Coronary artery (tissue), 2 donors: ENCODE measurements around the gene TRMT44.
"Not testable (repeated sequence)": the region's sequence is repeated elsewhere in the genome, so short reads cannot be mapped to it uniquely, and the experiment has no call there.

Source experiments
- DNase-seq: peaks from one replicate; pipeline ENCODE4 v3.0.0-alpha.2; 2017; ENCODE audit warnings: low spot score
- H3K27ac ChIP-seq, 2 donors: fragments of 200-600 bp; sonication (generic); one replicate each; pipeline ENCODE4 v1.5.1; 2016 to 2019
- H3K4me3 ChIP-seq: fragments of 200-600 bp; sonication (generic); 2 replicates; pipeline ENCODE4 v1.5.1; 2016; ENCODE audit warnings: mild to moderate bottlenecking, moderate library complexity
- TF ChIP-seq, protein P1 (sequence below): fragments of 200-600 bp; sonication (generic); IDR thresholded peaks from one replicate; pipeline ENCODE4 v1.5.1; 2019; ENCODE audit warnings: antibody characterized with exemption

TRMT44 gene

DNA sequence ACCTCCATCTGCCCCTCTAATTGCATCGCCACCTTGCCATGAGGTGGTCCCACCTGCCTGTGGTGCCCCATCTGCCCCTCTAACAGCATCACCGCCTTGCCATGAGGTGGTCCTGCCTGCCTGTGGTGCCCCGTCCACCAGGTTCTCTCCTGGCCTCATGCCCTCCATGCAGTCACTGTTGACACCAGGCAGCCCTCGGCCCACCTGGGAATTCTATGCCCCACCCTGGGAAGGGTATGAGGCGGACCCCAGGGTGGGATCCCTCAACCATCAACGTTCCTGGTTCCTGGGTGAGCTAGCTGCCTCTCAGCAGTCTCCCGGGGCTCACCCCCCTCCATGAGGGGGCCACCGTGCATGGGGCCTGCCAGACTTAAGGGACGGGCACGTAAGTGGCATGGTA is 38.9 kb upstream of the TRMT44 start:
- no peak for DNase-seq
- TF ChIP-seq, protein P1, sequence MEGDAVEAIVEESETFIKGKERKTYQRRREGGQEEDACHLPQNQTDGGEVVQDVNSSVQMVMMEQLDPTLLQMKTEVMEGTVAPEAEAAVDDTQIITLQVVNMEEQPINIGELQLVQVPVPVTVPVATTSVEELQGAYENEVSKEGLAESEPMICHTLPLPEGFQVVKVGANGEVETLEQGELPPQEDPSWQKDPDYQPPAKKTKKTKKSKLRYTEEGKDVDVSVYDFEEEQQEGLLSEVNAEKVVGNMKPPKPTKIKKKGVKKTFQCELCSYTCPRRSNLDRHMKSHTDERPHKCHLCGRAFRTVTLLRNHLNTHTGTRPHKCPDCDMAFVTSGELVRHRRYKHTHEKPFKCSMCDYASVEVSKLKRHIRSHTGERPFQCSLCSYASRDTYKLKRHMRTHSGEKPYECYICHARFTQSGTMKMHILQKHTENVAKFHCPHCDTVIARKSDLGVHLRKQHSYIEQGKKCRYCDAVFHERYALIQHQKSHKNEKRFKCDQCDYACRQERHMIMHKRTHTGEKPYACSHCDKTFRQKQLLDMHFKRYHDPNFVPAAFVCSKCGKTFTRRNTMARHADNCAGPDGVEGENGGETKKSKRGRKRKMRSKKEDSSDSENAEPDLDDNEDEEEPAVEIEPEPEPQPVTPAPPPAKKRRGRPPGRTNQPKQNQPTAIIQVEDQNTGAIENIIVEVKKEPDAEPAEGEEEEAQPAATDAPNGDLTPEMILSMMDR = no peak
- Histone ChIP-seq H3K4me3 (no peak overlapping the region), H3K27ac (peak overlapping the region; percentile 54 to 94)

DNA sequence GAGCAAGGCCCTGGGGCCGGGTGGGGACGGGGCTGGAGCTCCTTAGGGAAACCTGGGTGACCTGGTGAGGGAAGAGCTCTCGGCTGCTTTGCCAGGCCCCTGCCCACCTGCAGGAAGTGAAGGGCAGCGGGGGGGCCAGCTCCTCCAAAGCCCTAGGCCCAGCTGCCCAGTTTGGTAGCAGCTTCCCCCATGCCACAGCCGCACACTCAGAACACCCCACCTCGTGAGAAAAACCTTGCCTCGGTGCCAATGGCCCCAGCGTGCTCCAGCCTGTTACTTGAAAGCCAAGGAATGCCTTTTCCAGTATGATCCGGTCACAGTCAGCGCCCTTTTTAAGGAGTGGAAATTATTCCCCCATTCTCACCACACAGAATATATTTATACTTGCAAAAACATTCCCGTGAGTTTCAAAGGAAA is 38.4 kb upstream of the TRMT44 start:
- TF ChIP-seq, protein P1 = no peak
- peak; percentile 85 for DNase-seq
- peak overlapping the region; percentile 18 for H3K4me3 ChIP-seq
- H3K27ac ChIP-seq = peak overlapping the region; percentile 67 to 94

DNA sequence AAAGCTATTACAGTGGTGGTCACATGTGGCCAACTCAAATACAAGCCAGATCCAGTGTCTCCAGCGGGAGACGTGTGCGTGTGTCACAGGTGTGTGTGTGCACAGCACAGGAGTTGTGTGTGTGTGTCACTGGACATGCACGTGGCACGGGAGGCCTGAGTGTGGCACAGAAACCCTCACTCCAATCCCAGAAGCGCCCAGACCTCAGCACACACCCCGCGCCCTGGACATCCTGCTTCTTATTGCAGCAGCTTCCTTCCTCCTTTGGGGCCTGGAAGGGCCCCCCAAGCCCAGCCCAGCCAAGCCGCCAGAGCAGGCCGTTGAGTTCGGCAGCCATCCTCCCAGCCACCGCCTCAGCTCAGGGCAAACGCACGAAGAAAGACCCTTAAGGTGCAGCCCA is 37.9 kb upstream of the TRMT44 start:
- Histone ChIP-seq H3K4me3 (peak overlapping the region; percentile 18), H3K27ac (peak overlapping the region; percentile 67 to 94)
- DNase-seq = no peak
- TF ChIP-seq, protein P1 = no peak

DNA sequence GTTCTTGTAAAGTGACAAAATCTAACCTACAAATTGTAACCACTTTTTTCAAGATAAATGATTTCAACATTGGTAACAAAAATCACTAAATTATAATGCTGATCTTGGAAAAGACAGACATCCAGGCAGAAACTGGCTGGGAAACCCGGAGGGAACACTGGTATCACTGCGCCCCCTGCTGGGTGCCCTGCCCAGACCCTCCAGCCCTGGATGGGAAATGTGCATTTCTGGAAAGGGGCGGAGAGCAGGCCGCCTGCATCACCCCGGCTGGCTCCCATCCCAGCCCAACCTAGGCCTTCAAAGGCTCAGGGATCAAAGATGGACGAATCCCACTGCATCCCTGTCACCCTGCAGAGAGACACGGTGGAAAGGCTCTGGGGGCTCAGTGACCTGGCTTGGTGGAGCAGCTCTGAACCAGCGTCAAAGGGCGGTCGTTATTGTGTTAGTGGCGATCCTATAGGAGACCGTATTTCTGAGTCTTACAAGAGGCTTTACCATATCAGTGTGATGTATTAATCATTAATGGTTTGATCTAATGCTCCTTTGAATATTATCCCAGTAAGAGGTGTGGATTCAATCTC is 37.3 kb upstream of the TRMT44 start:
- TF ChIP-seq, protein P1 = peak; percentile 62
- DNase-seq = peak; percentile 84
- Histone ChIP-seq H3K27ac (peak overlapping the region; percentile 67 to 94), H3K4me3 (no peak overlapping the region)

DNA sequence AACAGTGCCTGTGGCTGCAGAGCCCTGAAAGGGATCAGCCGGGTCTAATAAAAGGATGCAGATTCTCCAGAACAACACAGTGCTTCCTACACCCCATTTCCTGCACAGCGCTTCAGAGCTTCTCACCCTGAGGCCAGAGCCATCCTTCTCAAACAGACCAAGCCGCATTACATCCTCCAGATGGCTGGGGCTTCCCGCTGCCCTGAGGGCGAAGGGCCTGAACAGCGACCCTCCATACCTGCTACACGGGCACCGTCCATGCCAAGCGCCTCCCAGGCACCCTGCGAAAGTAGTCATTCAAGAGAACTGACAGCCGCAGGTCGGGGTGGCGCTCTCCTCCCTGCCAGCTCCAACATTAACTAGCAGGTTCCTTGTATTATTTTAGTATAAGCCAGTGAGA is 36.6 kb upstream of the TRMT44 start:
- Histone ChIP-seq H3K27ac (peak overlapping the region in 1 of 2 donors; percentile 94), H3K4me3 (no peak overlapping the region)
- DNase-seq = no peak
- TF ChIP-seq, protein P1 = no peak

DNA sequence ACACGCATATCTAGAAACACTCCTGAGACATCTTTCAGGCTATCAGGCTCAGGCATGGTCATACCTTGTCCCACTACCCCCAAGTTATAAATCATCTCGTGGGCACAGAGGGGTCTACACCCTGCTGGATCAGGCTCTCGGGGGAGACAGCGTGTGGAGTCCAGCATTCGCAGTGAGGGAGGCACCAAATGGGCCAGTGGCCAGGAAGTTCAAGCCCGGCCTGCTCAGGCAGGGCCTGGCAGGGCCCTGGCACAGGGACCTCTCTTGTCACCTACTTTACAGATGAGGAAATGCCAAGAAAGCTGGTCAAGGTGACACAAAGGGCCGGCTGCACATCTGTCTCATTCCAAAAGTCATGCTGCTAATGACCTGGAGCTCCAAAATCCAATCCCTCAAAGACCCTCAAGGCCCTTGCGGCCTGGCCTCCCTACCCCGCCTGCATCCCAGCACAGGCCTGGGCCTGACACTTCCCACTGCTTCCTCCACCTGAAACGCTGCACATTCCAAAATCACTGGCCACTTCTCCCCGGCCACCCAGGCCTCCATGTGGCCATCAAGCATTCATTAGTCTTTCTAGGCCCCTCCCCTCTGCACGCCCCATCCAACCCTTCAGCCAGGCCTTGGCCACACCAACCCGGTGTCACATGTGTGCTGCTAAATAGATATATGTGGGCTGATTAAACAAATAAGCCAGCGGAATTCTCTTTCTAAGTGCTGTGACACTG is 35.6 kb upstream of the TRMT44 start:
- Histone ChIP-seq H3K4me3 (no peak overlapping the region), H3K27ac (no peak overlapping the region)
- TF ChIP-seq, protein P1 = no peak
- DNase-seq = no peak

DNA sequence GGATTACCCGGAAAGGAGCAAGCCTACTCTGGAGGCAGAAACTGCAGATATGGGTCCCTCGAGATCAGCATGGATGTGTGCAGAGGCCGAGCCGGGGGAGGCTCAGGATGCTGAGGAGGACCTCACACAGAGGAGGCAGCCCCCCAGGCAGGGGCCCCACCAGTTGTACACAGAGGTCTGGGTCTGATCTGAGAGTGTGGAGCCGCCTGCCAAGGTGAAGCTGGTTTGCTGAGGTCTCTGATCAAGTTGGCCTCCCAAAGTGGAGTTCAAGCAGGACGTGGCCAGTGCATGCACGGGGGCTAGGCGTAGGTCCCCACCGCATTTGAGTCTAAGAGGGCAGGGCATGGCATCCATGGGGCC is 35.1 kb upstream of the TRMT44 start:
- H3K27ac ChIP-seq = no peak overlapping the region
- no peak for DNase-seq

DNA sequence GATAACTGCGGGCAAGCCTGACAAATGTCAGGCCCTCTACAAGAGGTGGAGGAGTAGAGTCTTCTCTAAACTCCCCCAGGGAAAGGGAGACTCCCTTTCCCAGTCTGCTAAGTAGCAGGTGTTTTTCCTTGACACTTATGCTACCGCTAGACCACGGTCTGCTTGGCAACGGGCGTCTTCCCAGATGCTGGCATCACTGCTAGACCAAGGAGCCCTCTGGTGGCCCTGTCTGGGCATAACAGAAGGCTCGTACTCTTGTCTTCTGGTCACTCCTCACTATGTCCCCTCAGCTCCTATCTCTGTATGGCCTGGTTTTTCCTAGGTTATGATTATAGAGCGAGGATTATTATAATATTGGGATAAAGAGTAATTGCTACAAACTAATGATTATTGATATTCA is 33.7 kb upstream of the TRMT44 start:
- not testable (repeated sequence) for DNase-seq, H3K4me3 ChIP-seq, H3K27ac ChIP-seq

More for the DNA sequence above, 35.1 kb upstream of the TRMT44 start:
- TF ChIP-seq, protein P1 = no peak
- H3K4me3 ChIP-seq = no peak overlapping the region
